GM18502 (cell line): ENCODE data around the gene CLDN15.
"Not testable (repeated sequence)": the region's sequence is repeated elsewhere in the genome, so short reads cannot be mapped to it uniquely, and the experiment has no call there.

Source experiments
- ATAC-seq: cut with Tn5 transposase; IDR thresholded peaks from one replicate; pipeline ENCODE4 v1.9.1; 2021; ENCODE audit warnings: mild to moderate bottlenecking; ENCODE audit not compliant: unreplicated experiment, poor library complexity

Gene CLDN15

DNA sequence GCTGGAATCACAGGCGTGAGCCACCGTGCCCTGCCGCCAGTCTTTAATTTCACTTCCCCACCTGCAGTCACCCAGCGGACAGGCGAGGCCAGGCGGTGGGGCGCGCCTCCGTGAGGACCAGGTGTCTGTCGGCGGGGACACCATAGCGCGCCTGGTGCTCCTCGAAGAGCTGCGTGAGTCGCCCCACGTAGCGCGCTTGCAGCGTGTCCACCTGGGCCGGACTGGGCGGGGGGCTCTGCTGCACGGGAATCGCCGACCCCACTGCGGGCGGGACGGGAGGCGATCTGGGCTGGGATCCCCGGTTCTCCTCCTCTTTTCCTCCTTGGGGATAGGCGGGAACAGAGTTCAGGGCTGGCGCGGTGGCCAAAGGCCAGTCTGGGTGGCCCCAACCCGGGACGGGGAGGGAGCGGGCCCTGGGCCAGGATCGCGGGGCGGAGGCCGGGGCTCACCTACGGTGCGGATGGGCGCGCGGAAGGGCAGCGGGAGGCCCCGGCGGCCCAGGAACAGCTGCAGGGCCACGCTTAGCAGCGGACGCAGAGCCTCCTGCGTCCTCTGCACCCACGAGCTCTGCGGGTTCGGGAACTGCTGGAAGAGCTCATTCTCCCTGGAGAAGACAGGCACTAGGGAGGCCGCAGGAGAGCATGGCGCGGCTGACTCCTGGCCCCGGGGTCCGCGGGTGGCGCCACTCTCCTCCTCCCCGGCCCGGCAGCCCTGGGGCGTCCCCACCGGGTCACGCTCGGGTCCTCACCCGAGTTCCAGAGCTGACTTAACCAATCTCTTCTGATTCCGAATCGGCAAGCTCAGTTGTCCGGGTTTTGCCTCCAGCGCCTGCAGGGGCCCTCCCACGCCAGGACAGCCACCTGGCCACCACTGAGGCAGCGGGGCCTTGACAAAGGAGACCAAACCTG, 35.7 kb downstream of the CLDN15 start:
- no peak for ATAC-seq

DNA sequence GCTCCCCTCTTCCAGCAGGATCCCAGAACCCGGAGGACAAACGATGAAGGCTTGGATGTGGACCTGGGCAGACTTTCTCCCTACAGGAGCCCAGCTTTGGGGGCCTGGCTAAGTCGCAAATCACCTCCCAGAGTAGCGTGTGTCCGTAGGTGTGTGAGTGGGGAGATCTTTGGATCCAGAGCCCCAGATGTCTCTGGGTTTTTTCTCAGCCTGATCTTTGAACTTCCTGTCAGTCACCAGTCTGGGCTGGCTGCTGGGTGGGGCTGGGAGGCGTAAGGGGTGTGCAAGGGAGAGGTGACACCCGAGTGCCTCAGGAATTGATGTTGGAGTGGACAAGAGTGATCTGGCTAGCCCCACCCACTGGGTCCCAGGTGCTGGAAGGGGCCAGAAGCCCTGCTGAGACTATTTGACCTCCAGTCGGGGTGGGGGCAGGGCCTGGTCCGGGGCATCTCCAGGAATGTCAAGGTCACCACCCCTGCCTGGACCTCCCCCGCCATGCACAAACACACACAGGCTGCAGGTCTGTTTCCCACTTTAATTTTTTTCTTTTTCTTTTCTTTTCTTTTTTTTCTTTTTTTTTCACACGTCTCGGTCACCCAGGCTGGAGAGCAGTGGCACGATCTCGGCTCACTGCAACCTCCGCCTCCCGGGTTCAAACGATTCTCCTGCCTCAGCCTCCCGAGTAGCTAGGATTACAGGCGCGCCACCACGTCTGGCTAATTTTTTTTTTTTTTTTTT, 36.6 kb downstream of the CLDN15 start, which contains the start of gene MOGAT3:
MOGAT3 (minus strand) TSS at position 175 of the 738 bp plus-strand sequence. CDS start 182 bp downstream, outside the sequence.
- no peak for ATAC-seq

DNA sequence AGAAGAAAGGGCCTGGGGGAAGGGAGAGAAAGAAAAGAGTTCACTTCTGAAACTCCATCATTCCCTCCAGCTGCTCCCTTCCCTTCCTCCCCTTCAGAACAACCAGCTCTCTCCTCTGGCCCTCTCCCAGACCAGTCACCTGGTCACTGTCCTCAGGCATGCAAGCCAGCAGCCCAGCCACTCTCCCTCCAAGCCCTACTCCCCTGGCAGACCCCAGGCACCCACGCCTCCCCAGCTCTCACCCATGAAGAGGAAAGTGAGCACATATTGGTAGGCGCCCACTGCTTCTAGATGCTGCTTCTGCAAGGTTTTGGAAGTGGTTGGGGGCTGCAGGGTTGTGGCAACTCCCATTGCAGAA, 37.1 kb downstream of the CLDN15 start:
- no peak for ATAC-seq

DNA sequence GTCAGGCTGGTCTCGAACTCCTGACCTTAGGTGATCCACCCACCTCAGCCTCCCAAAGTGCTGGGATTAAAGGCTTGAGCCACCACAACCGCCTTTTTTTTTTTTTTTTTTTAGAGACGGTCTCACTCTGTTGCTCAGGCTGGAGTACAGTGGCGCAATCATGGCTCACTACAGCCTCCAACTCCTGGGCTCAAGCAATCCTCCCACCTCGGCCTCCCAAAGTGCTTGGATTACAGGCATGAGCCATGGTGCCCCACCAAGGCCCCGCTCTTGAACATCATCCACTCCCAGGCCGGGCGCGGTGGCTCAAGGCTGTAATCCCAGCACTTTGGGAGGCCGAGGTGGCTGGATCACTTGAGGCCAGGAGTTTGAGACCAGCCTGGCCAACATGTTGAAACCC, 38.1 kb downstream of the CLDN15 start:
- not testable (repeated sequence) for ATAC-seq

DNA sequence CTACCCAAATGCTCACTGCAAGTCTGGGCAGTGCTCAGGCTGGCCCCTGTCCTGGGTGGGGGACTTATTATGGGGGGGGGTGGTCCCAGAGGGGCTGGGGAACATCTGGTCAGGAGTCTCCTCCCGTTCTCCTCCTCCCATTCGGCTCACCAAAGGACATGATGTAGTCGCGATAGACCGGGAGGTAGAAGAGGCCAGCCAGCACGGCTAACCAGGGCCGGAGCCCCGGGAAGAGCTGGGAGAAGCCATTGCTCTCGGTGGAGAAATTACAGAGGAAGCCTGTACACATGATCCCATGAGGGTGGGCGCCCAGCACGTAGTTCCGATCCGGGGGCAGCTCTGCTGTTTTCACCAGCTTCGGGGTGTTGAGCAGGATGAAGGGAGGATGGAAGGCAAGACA, 39.1 kb downstream of the CLDN15 start:
- no peak for ATAC-seq

DNA sequence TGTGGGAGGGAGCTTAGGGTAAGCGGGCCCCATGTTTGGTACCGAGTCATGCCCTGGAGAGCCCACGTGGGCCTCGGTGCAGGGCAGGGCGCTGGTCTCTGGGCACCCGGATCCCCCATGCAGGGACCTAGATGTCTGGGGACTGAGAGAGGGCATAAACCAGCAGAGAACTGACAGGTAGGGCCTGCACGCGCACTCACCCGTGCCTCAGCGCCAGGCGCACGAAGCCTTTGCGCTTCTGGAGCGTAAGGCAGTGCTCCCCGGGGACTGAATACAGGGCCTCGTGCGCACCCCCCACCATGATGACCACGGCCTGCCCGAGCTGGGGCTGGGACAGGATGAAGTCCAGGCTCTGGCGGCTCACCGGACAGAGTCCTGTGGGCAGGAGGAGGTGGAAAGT, 39.6 kb downstream of the CLDN15 start:
- no peak for ATAC-seq

DNA sequence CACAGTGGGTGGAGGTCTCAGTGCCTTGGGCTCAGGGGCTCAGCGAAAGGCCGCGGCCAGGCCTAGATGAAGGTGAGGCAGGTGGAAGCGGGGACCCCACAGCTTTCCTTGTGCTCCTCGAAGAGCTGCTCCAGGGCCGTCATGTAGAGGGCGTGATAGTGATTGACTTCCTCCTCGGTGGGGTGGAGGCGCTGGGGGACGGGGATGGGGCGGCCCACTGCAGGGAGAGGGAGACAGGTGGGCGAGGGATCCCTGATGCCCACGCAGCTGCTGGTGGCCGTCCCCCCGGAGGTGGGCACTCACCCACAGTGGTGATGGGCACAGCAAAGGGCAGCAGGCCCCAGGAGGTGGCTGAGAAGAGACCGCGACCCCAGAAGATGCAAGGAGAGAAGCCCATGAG, 41.7 kb downstream of the CLDN15 start:
- ATAC-seq, result no peak

DNA sequence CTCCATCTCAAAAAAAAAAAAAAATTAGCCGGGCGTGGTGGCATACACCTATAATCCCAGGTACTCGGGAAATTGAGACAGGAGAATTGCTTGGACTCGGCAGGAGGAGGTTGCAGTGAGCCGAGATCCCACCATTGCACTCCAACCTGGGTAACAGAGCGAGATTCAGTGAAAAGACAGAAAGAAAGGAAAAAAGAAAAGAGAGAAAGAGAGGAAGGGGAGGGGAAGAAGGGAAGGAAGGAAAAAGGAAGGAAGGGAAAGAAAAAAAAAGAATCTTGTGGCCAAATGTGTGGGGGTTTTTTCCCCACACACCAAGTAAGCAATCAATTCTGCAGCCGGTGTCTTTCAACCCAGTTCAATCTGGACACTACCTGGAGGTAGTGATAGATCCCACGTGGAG, 48.5 kb downstream of the CLDN15 start:
- no peak for ATAC-seq

DNA sequence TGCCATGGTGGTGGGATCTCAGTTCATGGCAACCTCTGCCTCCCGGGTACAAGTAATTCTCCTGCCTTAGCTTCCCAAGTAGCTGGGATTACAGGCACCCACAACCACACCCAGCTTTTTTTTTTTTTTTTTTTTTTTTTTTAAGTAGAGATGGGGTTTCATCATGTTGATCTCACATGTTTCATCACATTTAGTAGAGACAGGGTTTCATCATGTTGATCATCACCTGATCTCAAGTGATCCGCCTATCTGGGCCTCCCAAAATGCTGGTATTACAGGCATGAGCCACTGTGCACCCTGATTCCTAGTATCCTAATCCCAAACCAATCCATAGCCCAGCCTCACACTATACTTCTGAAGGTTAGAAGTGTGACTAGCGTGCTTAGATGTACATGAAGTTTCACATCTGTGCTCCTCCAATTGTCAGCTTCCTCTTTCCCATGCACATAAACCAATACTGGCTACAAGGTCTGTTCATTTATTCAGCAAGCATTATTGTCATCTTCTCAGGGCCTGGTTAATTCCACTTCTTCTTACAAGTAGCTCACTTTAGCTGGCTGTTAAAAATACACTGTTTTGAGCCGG, 50.7 kb downstream of the CLDN15 start:
- ATAC-seq, result no peak

DNA sequence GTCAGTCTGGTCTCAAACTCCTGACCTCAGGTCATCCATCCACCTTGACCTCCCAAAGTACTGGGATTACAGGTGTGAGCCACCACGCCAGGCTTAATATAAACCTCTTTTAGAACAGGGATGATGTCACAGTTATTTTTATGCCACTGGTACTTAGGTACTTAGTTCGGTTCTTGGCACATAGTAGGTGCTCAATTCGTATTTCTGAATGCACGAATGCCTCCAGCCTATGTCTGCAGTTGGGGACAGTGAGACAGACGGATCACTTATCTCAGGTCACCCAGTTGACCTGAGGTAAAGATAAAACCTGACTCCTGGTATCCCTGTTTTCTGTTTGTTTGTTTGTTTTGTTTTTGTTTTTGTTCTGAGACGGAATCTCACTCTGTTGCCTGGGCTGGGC, 51.4 kb downstream of the CLDN15 start:
- ATAC-seq, result no peak

DNA sequence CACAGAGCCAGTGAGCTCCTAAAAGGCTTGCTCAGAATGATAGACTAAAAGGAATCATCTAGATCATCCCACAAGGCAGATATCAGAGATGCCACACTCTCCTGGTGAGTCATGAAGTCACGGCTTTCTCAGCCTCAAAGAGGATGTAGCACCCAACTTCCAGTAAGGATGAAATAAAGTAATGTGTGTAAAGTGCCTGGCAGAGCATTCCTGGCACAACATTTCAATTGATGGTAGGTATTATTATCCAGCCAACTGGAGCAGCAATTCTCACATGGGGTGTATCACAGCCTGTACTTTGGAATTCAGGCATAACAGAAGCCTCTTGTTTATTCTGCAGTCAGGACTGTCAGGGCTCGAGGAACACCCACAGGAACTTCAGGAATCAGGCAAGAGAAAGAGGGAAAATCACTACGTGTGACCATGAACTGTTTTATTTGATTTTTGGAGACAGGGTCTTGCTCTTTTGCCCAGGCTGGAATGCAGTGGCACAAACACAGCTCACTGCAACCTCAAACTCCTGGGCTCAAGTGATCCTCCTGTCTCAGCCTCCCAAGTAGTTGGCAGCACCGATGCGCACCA, 52.3 kb downstream of the CLDN15 start:
- no peak for ATAC-seq
